Measurements from ENCODE around the gene TRIM26. TPM values are rescaled to one million over a fixed set of nuclear protein-coding genes. Genes with fewer than 3 reads are reported as not detected.

TRIM26 gene
- total and polyA plus RNA-seq, 2 of the 8 experiments (the other 6 are each of a cell fraction or from before 2014, with no cell fraction given), result 21.5 to 32.3 TPM

DNA sequence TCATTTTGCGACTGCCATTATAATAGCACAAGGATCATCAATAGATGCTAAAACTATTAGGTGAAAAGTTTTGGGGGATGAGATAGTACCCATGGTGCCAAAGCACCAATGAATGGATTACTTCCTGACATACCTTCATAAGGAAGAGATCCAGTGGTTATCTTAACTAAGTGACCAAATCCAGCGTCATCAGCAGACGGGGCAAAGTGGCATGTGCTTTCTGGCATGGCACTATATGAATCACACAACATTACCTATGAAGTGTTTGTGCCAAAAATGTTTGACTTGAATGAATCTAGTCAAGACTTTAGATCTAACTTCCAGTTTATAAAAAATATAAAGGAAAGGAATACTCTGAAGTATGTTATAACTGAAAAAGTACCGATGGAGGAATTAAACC, 10.8 kb downstream of the TRIM26 start (continued):
- TF ChIP-seq BCL11A (IDR thresholded peaks at IDR 0.05; ENCODE audit: low read depth in 2 of 2, low read length in 2 of 2), result no peak
- no peak for TF ChIP-seq RBBP5 (IDR thresholded peaks at IDR 0.05; ENCODE audit: borderline replicate concordance, low read depth, low read length)
- no peak for TF ChIP-seq JUN (IDR thresholded peaks at IDR 0.05; ENCODE audit: low read depth, low read length)
- TF ChIP-seq, protein P1, sequence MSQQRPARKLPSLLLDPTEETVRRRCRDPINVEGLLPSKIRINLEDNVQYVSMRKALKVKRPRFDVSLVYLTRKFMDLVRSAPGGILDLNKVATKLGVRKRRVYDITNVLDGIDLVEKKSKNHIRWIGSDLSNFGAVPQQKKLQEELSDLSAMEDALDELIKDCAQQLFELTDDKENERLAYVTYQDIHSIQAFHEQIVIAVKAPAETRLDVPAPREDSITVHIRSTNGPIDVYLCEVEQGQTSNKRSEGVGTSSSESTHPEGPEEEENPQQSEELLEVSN (IDR thresholded peaks at IDR 0.05), result no peak
- no peak for TF ChIP-seq CREB1 (IDR thresholded peaks at IDR 0.05)
- TF ChIP-seq, protein P2, sequence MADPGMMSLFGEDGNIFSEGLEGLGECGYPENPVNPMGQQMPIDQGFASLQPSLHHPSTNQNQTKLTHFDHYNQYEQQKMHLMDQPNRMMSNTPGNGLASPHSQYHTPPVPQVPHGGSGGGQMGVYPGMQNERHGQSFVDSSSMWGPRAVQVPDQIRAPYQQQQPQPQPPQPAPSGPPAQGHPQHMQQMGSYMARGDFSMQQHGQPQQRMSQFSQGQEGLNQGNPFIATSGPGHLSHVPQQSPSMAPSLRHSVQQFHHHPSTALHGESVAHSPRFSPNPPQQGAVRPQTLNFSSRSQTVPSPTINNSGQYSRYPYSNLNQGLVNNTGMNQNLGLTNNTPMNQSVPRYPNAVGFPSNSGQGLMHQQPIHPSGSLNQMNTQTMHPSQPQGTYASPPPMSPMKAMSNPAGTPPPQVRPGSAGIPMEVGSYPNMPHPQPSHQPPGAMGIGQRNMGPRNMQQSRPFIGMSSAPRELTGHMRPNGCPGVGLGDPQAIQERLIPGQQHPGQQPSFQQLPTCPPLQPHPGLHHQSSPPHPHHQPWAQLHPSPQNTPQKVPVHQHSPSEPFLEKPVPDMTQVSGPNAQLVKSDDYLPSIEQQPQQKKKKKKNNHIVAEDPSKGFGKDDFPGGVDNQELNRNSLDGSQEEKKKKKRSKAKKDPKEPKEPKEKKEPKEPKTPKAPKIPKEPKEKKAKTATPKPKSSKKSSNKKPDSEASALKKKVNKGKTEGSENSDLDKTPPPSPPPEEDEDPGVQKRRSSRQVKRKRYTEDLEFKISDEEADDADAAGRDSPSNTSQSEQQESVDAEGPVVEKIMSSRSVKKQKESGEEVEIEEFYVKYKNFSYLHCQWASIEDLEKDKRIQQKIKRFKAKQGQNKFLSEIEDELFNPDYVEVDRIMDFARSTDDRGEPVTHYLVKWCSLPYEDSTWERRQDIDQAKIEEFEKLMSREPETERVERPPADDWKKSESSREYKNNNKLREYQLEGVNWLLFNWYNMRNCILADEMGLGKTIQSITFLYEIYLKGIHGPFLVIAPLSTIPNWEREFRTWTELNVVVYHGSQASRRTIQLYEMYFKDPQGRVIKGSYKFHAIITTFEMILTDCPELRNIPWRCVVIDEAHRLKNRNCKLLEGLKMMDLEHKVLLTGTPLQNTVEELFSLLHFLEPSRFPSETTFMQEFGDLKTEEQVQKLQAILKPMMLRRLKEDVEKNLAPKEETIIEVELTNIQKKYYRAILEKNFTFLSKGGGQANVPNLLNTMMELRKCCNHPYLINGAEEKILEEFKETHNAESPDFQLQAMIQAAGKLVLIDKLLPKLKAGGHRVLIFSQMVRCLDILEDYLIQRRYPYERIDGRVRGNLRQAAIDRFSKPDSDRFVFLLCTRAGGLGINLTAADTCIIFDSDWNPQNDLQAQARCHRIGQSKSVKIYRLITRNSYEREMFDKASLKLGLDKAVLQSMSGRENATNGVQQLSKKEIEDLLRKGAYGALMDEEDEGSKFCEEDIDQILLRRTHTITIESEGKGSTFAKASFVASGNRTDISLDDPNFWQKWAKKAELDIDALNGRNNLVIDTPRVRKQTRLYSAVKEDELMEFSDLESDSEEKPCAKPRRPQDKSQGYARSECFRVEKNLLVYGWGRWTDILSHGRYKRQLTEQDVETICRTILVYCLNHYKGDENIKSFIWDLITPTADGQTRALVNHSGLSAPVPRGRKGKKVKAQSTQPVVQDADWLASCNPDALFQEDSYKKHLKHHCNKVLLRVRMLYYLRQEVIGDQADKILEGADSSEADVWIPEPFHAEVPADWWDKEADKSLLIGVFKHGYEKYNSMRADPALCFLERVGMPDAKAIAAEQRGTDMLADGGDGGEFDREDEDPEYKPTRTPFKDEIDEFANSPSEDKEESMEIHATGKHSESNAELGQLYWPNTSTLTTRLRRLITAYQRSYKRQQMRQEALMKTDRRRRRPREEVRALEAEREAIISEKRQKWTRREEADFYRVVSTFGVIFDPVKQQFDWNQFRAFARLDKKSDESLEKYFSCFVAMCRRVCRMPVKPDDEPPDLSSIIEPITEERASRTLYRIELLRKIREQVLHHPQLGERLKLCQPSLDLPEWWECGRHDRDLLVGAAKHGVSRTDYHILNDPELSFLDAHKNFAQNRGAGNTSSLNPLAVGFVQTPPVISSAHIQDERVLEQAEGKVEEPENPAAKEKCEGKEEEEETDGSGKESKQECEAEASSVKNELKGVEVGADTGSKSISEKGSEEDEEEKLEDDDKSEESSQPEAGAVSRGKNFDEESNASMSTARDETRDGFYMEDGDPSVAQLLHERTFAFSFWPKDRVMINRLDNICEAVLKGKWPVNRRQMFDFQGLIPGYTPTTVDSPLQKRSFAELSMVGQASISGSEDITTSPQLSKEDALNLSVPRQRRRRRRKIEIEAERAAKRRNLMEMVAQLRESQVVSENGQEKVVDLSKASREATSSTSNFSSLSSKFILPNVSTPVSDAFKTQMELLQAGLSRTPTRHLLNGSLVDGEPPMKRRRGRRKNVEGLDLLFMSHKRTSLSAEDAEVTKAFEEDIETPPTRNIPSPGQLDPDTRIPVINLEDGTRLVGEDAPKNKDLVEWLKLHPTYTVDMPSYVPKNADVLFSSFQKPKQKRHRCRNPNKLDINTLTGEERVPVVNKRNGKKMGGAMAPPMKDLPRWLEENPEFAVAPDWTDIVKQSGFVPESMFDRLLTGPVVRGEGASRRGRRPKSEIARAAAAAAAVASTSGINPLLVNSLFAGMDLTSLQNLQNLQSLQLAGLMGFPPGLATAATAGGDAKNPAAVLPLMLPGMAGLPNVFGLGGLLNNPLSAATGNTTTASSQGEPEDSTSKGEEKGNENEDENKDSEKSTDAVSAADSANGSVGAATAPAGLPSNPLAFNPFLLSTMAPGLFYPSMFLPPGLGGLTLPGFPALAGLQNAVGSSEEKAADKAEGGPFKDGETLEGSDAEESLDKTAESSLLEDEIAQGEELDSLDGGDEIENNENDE (IDR thresholded peaks at IDR 0.05; ENCODE audit: insufficient replicate concordance, low read length), result no peak
- no peak for TF ChIP-seq PHF8 (conservative IDR thresholded peaks at IDR 0.05; ENCODE audit: low read depth, low read length)
